GM18498 (cell line): Measurements from ENCODE around the gene JPH2.

Experiments used
- ATAC-seq: cut with Tn5 transposase; IDR thresholded peaks from one replicate; pipeline ENCODE4 v1.9.1; 2021; ENCODE audit warnings: mild to moderate bottlenecking, moderate library complexity; ENCODE audit not compliant: unreplicated experiment

Gene JPH2

GRCh38 chr20:44080646-44081267, 106.2 kb downstream of the JPH2 start:
- peak; percentile 82 for ATAC-seq

GRCh38 chr20:44080064-44080463, 106.9 kb downstream of the JPH2 start:
- no peak for ATAC-seq

- no peak for ATAC-seq
These were observed 107.7 kb downstream of the JPH2 start for GRCh38 chr20:44079291-44079690.

GRCh38 chr20:44075950-44076232, 111.1 kb downstream of the JPH2 start:
- ATAC-seq = no peak

GRCh38 chr20:44075191-44075949, 111.6 kb downstream of the JPH2 start:
- no peak for ATAC-seq

- ATAC-seq = no peak
These were observed 112.5 kb downstream of the JPH2 start for GRCh38 chr20:44074252-44075151.

GRCh38 chr20:44073675-44074071, 113.3 kb downstream of the JPH2 start:
- ATAC-seq = no peak

- no peak for ATAC-seq
These were observed 113.8 kb downstream of the JPH2 start for GRCh38 chr20:44073011-44073674.

- ATAC-seq = no peak
These were observed 114.6 kb downstream of the JPH2 start for GRCh38 chr20:44072384-44072783.

GRCh38 chr20:44071526-44072111, 115.4 kb downstream of the JPH2 start:
- no peak for ATAC-seq

GRCh38 chr20:44071057-44071456, 115.9 kb downstream of the JPH2 start:
- ATAC-seq = no peak

GRCh38 chr20:44070139-44070900, 116.7 kb downstream of the JPH2 start:
- ATAC-seq = no peak

GRCh38 chr20:44069203-44070011, 117.6 kb downstream of the JPH2 start:
- ATAC-seq = peak; percentile 68

GRCh38 chr20:44068316-44069201, 118.4 kb downstream of the JPH2 start:
- peak; percentile 2 for ATAC-seq

GRCh38 chr20:44067650-44068081, 119.3 kb downstream of the JPH2 start:
- ATAC-seq = no peak

- no peak for ATAC-seq
These were observed 120.1 kb downstream of the JPH2 start for GRCh38 chr20:44066645-44067606.
